HCT116 (cell line): ENCODE results near the gene ADAMTS13. TPM values are rescaled to one million over a fixed set of nuclear protein-coding genes. Genes with fewer than 3 reads are reported as not detected.

Experiments
- ATAC-seq: fragments of 200-7000 bp; cut with Tn5 transposase; 2 replicates; pipeline ENCODE4 v1.9.1; 2020; ENCODE audit warnings: mild to moderate bottlenecking, moderate library complexity
- BruUV-seq: library from RNA; stranded (reverse); fragments of 400-500 nt; replicated peaks from 2 replicates; lab custom pipeline; 2021; lab: Mats Ljungman, UMichigan
- CTCF ChIA-PET: fragments of 300-600 bp; sonication (Branson Sonifier 250); formaldehyde crosslinking; loops from one replicate; lab custom pipeline; 2021; ENCODE audit warnings: antibody characterized with exemption; lab: Charles Lee
- POLR2A ChIA-PET: fragments of 300-600, 350-600 bp; sonication (Branson Sonifier 250); formaldehyde crosslinking; loops from one replicate; lab custom pipeline; 2021; ENCODE audit warnings: antibody characterized with exemption; lab: Charles Lee
- RAD21 ChIA-PET, 2 experiments: fragments of 300-600 bp; sonication (Branson Sonifier 250); formaldehyde crosslinking; loops; one replicate each; lab custom pipeline; 2023; ENCODE audit warnings: low total read pairs in 2 of 2; ENCODE audit not compliant: uncharacterized antibody in 2 of 2, unreplicated experiment in 2 of 2, low non-redundant PET in 1 of 2; lab: Charles Lee
- DNase-seq: peaks from one replicate; pipeline ENCODE4 v3.0.0-alpha.2; 2010; ENCODE audit warnings: low read depth, low spot score
- H2AFZ ChIP-seq: fragments of 200-600 bp; shearing (Covaris generic), sonication (generic); 2 replicates; pipeline ENCODE4 v1.6.1; 2017; ENCODE audit warnings: low read depth, mixed run types, mixed read lengths, antibody characterized with exemption, low read length; ENCODE audit not compliant: poor library complexity, severe bottlenecking
- H3K27ac ChIP-seq: 2 replicates; pipeline ENCODE4 v1.5.1; 2012; ENCODE audit warnings: low read depth, low read length
- H3K27me3 ChIP-seq: fragments of 200-600 bp; sonication (generic); 2 replicates; pipeline ENCODE4 v1.6.1; 2016; ENCODE audit warnings: mixed run types, low read length, mixed read lengths; ENCODE audit not compliant: insufficient read depth
- H3K36me3 ChIP-seq, 2 experiments: fragments of 200-500 bp in 1 of 2; fragments of 200-600 bp in 1 of 2; sonication (Bioruptor generic) in 1 of 2; sonication (generic) in 1 of 2; 2 replicates each; pipeline versions ENCODE4 v1.5.1 to v1.6.1; 2014 to 2016; ENCODE audit warnings: low read length in 2 of 2, inconsistent platforms in 1 of 2, mixed read lengths in 1 of 2, mixed run types in 1 of 2; ENCODE audit not compliant: insufficient read depth in 2 of 2, control insufficient read depth in 1 of 2
- H3K4me1 ChIP-seq, 2 experiments: fragments of 200-600 bp in 1 of 2; sonication (generic) in 1 of 2; 2 replicates each; pipeline versions ENCODE4 v1.5.1 to v1.6.1; 2012 to 2017; ENCODE audit warnings: low read length in 2 of 2, inconsistent platforms in 1 of 2, mild to moderate bottlenecking in 1 of 2, mixed read lengths in 1 of 2, mixed run types in 1 of 2, moderate library complexity in 1 of 2; ENCODE audit not compliant: insufficient read depth in 2 of 2, control insufficient read depth in 1 of 2
- H3K4me2 ChIP-seq: fragments of 200-600 bp; sonication (generic); 2 replicates; pipeline ENCODE4 v1.6.1; 2017; ENCODE audit warnings: mixed run types, low read length, mixed read lengths
- H3K4me3 ChIP-seq, 2 experiments: fragments of 200-600 bp in 1 of 2; sonication (generic) in 1 of 2; replicated peaks in 1 of 2; 2 replicates each; pipeline ENCODE4 v1.5.1; 2011 to 2016; ENCODE audit warnings: low read length in 2 of 2, control low read depth in 1 of 2, low read depth in 1 of 2, mild to moderate bottlenecking in 1 of 2, mixed read lengths in 1 of 2, mixed run types in 1 of 2
- H3K79me2 ChIP-seq: fragments of 200-600 bp; sonication (generic); 2 replicates; pipeline ENCODE4 v1.6.1; 2017; ENCODE audit warnings: mild to moderate bottlenecking, mixed run types, low read length, moderate library complexity, mixed read lengths; ENCODE audit not compliant: insufficient read depth
- H3K9ac ChIP-seq: fragments of 200-600 bp; sonication (generic); 2 replicates; pipeline ENCODE4 v1.6.1; 2016; ENCODE audit warnings: low read length, mixed read lengths
- H3K9me2 ChIP-seq: fragments of 200-600 bp; sonication (generic), shearing (Covaris generic); 2 replicates; pipeline ENCODE4 v1.6.1; 2017; ENCODE audit warnings: mixed run types, mild to moderate bottlenecking, moderate library complexity; ENCODE audit not compliant: insufficient read depth
- H3K9me3 ChIP-seq, 2 experiments: fragments of 200-500 bp in 1 of 2; fragments of 200-600 bp in 1 of 2; sonication (Bioruptor generic) in 1 of 2; sonication (generic) in 1 of 2; 2 replicates each; pipeline ENCODE4 v1.6.1; 2014 to 2017; ENCODE audit warnings: low read length in 2 of 2, mixed read lengths in 2 of 2, inconsistent platforms in 1 of 2, low read depth in 1 of 2, mild to moderate bottlenecking in 1 of 2, mixed run types in 1 of 2, moderate library complexity in 1 of 2; ENCODE audit not compliant: control insufficient read depth in 1 of 2, insufficient read depth in 1 of 2
- H4K20me1 ChIP-seq: fragments of 200-600 bp; sonication (generic), shearing (Covaris generic); 2 replicates; pipeline ENCODE4 v1.6.1; 2017; ENCODE audit warnings: mixed run types, mild to moderate bottlenecking, moderate library complexity; ENCODE audit not compliant: insufficient read depth
- CBX3 ChIP-seq: IDR thresholded peaks from 2 replicates; pipeline ENCODE4 v1.6.1; 2012; ENCODE audit warnings: low read depth
- ELF1 ChIP-seq: IDR thresholded peaks from 2 replicates; pipeline ENCODE4 v1.6.1; 2012; ENCODE audit warnings: low read depth, borderline replicate concordance
- JUND ChIP-seq: IDR thresholded peaks from 2 replicates; pipeline ENCODE4 v1.6.1; 2012
- REST ChIP-seq: IDR thresholded peaks from 2 replicates; pipeline ENCODE4 v1.6.1; 2012; ENCODE audit warnings: low read depth
- SIN3A ChIP-seq: IDR thresholded peaks from 2 replicates; pipeline ENCODE4 v1.6.1; 2012; ENCODE audit warnings: low read depth
- ZNF274 ChIP-seq: fragments of 200-500 bp; sonication (Bioruptor generic); IDR thresholded peaks from 2 replicates; pipeline ENCODE4 v1.6.1; 2014; ENCODE audit warnings: mild to moderate bottlenecking, low read depth, low read length, inconsistent platforms
- intact Hi-C: fragments of 100-400 bp; cut with micrococcal nuclease; formaldehyde crosslinking; loops from 2 replicates; pipeline ENCODE4 v1.10.0; 2022
- total RNA-seq: library from RNA; stranded (reverse); gene quantifications from one replicate; pipeline ENCODE4 v1.2.1, GENCODE V29; 2021; ENCODE audit not compliant: unreplicated experiment

ADAMTS13 gene
- total RNA-seq, 1 experiment from 2014 or later: 9.2 TPM

DNA sequence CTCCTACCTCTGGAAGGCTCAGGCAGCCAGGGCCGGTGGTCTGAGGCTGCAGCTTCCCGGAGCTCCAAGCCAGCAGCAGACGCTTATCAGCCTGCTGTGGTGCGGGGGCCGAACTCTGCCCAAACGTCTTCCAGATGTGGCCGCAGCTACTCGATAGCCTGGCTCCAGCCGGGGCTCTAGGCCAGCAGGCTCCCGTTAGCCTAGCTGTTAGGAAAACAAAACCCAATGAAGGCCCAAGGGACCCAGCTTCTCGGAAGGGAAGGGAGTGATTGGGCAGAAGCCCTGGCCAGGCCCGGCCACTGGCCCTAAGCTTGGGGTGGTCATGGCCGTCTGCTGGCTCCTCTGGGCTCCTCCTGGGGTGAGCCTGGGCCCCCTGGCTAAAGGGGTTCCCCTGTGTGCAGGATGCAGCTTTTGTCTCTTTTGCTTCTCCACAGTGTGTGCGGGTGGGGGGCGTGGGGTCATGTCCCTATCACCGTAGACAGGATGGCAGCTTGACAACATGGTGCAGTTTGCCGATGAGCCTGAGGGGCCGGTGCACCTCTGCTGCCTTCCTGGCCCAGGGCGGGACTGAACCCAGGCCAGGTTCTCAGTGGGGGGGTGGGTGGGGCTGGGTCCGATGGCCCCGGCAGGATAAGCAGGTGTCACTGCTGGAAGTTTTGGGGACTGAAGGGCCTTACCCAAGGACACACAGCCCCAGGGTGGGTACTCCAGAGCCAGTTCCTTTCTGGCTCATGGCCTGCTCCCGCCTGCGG is 83.9 kb downstream of the ADAMTS13 start:
- intact Hi-C loops: no loop called here
- Histone ChIP-seq H3K4me2 (no peak overlapping the region), H3K9ac (no peak overlapping the region), H3K4me3 (no peak overlapping the region), H3K36me3 (no peaks in the 10 kb centered on the region), H3K27ac (no peak overlapping the region), H3K4me1 (peaks cover 6 to 10% of the 10 kb centered on the region in 2 experiments; a peak in 3 of 4 replicates), H2AFZ (no peak overlapping the region), H3K27me3 (no peaks in the 10 kb centered on the region), H4K20me1 (no peaks in the 10 kb centered on the region), H3K79me2 (no peaks in the 10 kb centered on the region), H3K9me2 (no peaks in the 10 kb centered on the region), H3K9me3 (peaks cover 8 to 17% of the 10 kb centered on the region in 2 experiments)
- CTCF ChIA-PET: interaction anchor here (1.1 kb wide), 1 partner anchor 20 kb away, joined by 4 read pairs; no protein-coding TSS in a partner anchor
- BruUV-seq: no TSS peak
- DNase-seq (no peak), ATAC-seq (no peak)
- POLR2A ChIA-PET: no interaction called here
- RAD21 ChIA-PET: no interaction called here
- no peak for TF ChIP-seq ZNF274
- TF ChIP-seq CBX3: no peak
- TF ChIP-seq JUND: no peak
- TF ChIP-seq SIN3A: no peak

GRCh38 chr9:133506653-133507038 is 84.5 kb downstream of the ADAMTS13 start:
- Histone ChIP-seq H3K4me1 (peaks cover 6 to 10% of the 10 kb centered on the region in 2 experiments; a peak in 3 of 4 replicates), H3K9me2 (no peaks in the 10 kb centered on the region), H3K79me2 (no peaks in the 10 kb centered on the region), H3K27ac (no peak overlapping the region), H2AFZ (no peak overlapping the region), H3K9ac (no peak overlapping the region), H3K9me3 (peaks cover 8 to 11% of the 10 kb centered on the region in 2 experiments), H3K36me3 (no peaks in the 10 kb centered on the region), H3K27me3 (no peaks in the 10 kb centered on the region), H4K20me1 (no peaks in the 10 kb centered on the region), H3K4me3 (no peak overlapping the region), H3K4me2 (no peak overlapping the region)
- TF ChIP-seq CBX3 (no peak), ELF1 (no peak), REST (no peak)
- ChIA-PET CTCF (no interaction called here), POLR2A (no interaction called here), RAD21 (no interaction called here)
- BruUV-seq: no TSS peak
- intact Hi-C loops: no loop called here
- ATAC-seq (no peak), DNase-seq (no peak)
